CD4-positive, alpha-beta T cell (primary cell): ENCODE data around the gene FAM83B. TPM values are rescaled to one million over a fixed set of nuclear protein-coding genes. Genes with fewer than 3 reads are reported as not detected.

Experiments
- ATAC-seq: fragments of 200-7000 bp; cut with Tn5 transposase; one replicate; pipeline ENCODE4 v1.10.0; 2022; ENCODE audit warnings: mild to moderate bottlenecking; ENCODE audit not compliant: poor library complexity
- CTCF ChIA-PET: fragments of 350-600 bp; sonication (Branson Sonifier 250); formaldehyde crosslinking; loops from one replicate; lab custom pipeline; 2021; ENCODE audit warnings: antibody characterized with exemption, inconsistent platforms; lab: Charles Lee
- POLR2A ChIA-PET: fragments of 350-600 bp; sonication (Branson Sonifier 250); formaldehyde crosslinking; loops from one replicate; lab custom pipeline; 2021; ENCODE audit warnings: antibody characterized with exemption, inconsistent platforms; lab: Charles Lee
- DNase-seq, 14 experiments: peaks; one replicate each; pipeline ENCODE4 v3.0.0-alpha.2; 2013 to 2020; ENCODE audit warnings: mixed read lengths in 2 of 14
- H3K27ac ChIP-seq, 2 donors: one replicate each; pipeline versions ENCODE4 v1.5.1 to v1.7.0; 2013; ENCODE audit warnings: low read length in 2 of 2, low read depth in 1 of 2, mild to moderate bottlenecking in 1 of 2
- H3K27me3 ChIP-seq, 2 experiments: 1 replicate in 1 of 2; 2 replicates in 1 of 2; pipeline versions ENCODE4 v1.6.1 to v1.7.0; 2013; ENCODE audit warnings: low read length in 2 of 2, control low read depth in 1 of 2, mild to moderate bottlenecking in 1 of 2, moderate library complexity in 1 of 2; ENCODE audit not compliant: insufficient read depth in 2 of 2, control insufficient read depth in 1 of 2
- H3K36me3 ChIP-seq: one replicate; pipeline ENCODE4 v1.6.1; 2013; ENCODE audit warnings: low read length, control low read depth; ENCODE audit not compliant: insufficient read depth
- H3K4me1 ChIP-seq: one replicate; pipeline ENCODE4 v1.6.1; 2013; ENCODE audit warnings: low read length, control low read depth; ENCODE audit not compliant: insufficient read depth
- H3K4me3 ChIP-seq: one replicate; pipeline ENCODE4 v1.5.1; 2013; ENCODE audit warnings: mild to moderate bottlenecking, low read length, moderate library complexity
- H3K9me3 ChIP-seq, 2 experiments: 1 replicate in 1 of 2; 2 replicates in 1 of 2; pipeline versions ENCODE4 v1.6.1 to v1.7.0; 2013; ENCODE audit warnings: low read length in 2 of 2, mild to moderate bottlenecking in 2 of 2, control low read depth in 1 of 2, moderate library complexity in 1 of 2; ENCODE audit not compliant: control insufficient read depth in 1 of 2, insufficient read depth in 1 of 2
- H3K27ac Mint-ChIP-seq: one replicate; pipeline ENCODE4 v1.8.0; 2020; ENCODE audit warnings: mixed read lengths
- H3K27me3 Mint-ChIP-seq: one replicate; pipeline ENCODE4 v1.8.0; 2021; ENCODE audit warnings: mixed read lengths
- H3K36me3 Mint-ChIP-seq: one replicate; pipeline ENCODE4 v1.8.0; 2021; ENCODE audit warnings: low read depth, mixed read lengths
- H3K4me1 Mint-ChIP-seq: one replicate; pipeline ENCODE4 v1.8.0; 2021; ENCODE audit warnings: low read depth, mixed read lengths
- H3K4me3 Mint-ChIP-seq: one replicate; pipeline ENCODE4 v1.8.0; 2020; ENCODE audit warnings: mild to moderate bottlenecking, mixed read lengths
- H3K9me3 Mint-ChIP-seq: one replicate; pipeline ENCODE4 v1.8.0; 2020; ENCODE audit warnings: mixed read lengths
- CTCF ChIP-seq: fragments of 200-600 bp; IDR thresholded peaks from one replicate; pipeline ENCODE4 v1.8.0; 2022; ENCODE audit warnings: antibody characterized with exemption, mild to moderate bottlenecking
- intact Hi-C, 2 experiments: fragments of 100-400 bp; cut with DNase I in 1 of 2; cut with micrococcal nuclease in 1 of 2; formaldehyde crosslinking; loops; one replicate each; pipeline versions ENCODE4 v1.15.1 to v1.9.0; 2023 to 2025; cut with DNase I, micrococcal nuclease
- total RNA-seq, 174 experiments: library from RNA in 2 of 174; stranded (reverse) in 2 of 174; gene quantifications; one replicate each; pipeline ENCODE4 v1.2.3 and lab custom pipeline; 2021 to 2026

The FAM83B gene
- total RNA-seq, 2 experiments from 2014 or later, result not detected

GRCh38 chr6:54913211-54913610 is 66.6 kb downstream of the FAM83B start:
- Histone ChIP-seq H3K36me3 (no peaks in the 10 kb centered on the region), H3K4me3 (no peak overlapping the region), H3K27ac (no peak overlapping the region), H3K4me1 (no peaks in the 10 kb centered on the region), H3K27me3 (no peaks in the 10 kb centered on the region), H3K9me3 (peaks cover 0 to 4% of the 10 kb centered on the region in 2 experiments)
- POLR2A ChIA-PET, result no interaction called here
- Mint-ChIP-seq H3K27me3 (no peaks in the 10 kb centered on the region), H3K9me3 (peaks cover 4% of the 10 kb centered on the region), H3K4me3 (no peak overlapping the region), H3K36me3 (no peaks in the 10 kb centered on the region), H3K4me1 (no peaks in the 10 kb centered on the region), H3K27ac (no peak overlapping the region)
- intact Hi-C loops, result no loop called here
- ATAC-seq (no peak), DNase-seq (no peak)
- no peak for TF ChIP-seq CTCF
- CTCF ChIA-PET, result no interaction called here

DNA sequence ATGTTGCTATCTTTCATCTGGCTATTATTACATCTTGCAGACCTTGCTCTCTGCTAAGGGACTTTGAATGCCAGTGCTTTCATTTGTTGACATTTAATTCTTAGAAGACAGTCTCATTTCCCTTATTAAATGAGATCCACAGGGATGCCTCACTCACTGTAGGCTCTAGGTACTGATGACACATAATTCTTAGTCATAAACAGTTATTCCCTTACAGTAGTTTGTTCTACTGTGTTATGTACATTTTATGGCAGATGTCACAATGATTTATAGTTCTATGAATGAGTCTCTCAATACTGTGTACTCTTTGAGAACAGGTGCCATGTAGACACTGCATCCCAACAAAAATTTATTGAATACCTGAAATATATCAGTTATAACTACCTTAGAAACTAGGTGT is 70.3 kb downstream of the FAM83B start:
- peaks cover 7% of the 10 kb centered on the region for H3K9me3 Mint-ChIP-seq

DNA sequence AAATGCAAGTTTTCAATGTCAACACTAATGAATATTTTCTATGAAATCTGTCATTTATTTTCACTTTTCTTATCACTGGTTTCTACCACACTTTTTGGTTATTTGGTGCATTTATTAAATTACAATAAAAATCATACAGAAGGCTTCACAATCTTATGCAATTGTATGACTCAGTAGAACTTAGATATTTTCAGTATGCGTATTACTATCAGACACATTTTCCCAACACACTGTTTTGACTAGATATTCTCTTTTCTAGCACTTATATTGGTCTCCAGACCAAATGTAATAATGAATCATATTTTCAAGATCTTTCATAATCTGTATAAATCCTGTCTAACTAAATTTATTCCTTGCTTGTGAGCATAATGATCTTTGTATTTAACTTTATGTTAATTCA is 74.1 kb downstream of the FAM83B start:
- Histone ChIP-seq H3K4me3 (no peak overlapping the region), H3K9me3 (peaks cover 0 to under 1% of the 10 kb centered on the region in 2 experiments), H3K4me1 (no peaks in the 10 kb centered on the region), H3K27ac (no peak overlapping the region), H3K36me3 (no peaks in the 10 kb centered on the region), H3K27me3 (no peaks in the 10 kb centered on the region)
- H3K4me3 Mint-ChIP-seq, result no peak overlapping the region
- H3K27ac Mint-ChIP-seq, result no peak overlapping the region
- peaks cover 7% of the 10 kb centered on the region for H3K9me3 Mint-ChIP-seq
- H3K4me1 Mint-ChIP-seq, result no peaks in the 10 kb centered on the region
- no peaks in the 10 kb centered on the region for H3K36me3 Mint-ChIP-seq
- intact Hi-C loops, result no loop called here
- ATAC-seq (no peak), DNase-seq (no peak)
- CTCF ChIA-PET, result no interaction called here
- no peak for TF ChIP-seq CTCF
- POLR2A ChIA-PET, result no interaction called here
- H3K27me3 Mint-ChIP-seq, result no peaks in the 10 kb centered on the region

More for the DNA sequence above, 70.3 kb downstream of the FAM83B start:
- Histone ChIP-seq H3K27me3 (no peaks in the 10 kb centered on the region), H3K9me3 (peaks cover 0 to 4% of the 10 kb centered on the region in 2 experiments), H3K4me1 (no peaks in the 10 kb centered on the region), H3K36me3 (no peaks in the 10 kb centered on the region), H3K4me3 (no peak overlapping the region), H3K27ac (no peak overlapping the region)
- DNase-seq, result no peak
- no peak overlapping the region for H3K27ac Mint-ChIP-seq
- H3K4me1 Mint-ChIP-seq, result no peaks in the 10 kb centered on the region
- ChIA-PET POLR2A (no interaction called here), CTCF (no interaction called here)
- no peak overlapping the region for H3K4me3 Mint-ChIP-seq
- no peaks in the 10 kb centered on the region for H3K27me3 Mint-ChIP-seq
- no peak for ATAC-seq
- no peaks in the 10 kb centered on the region for H3K36me3 Mint-ChIP-seq
- TF ChIP-seq CTCF, result no peak
- intact Hi-C loops, result no loop called here
